Measurements from ENCODE around the gene CXXC4. TPM values are rescaled to one million over a fixed set of nuclear protein-coding genes. Genes with fewer than 3 reads are reported as not detected.

The CXXC4 gene
- total RNA-seq, 5 donors from 2014 or later (not counting 1 experiment from before 2014, with no cell fraction given): 0.09 to 0.20 (median 0.13) TPM; not detected in 1

DNA sequence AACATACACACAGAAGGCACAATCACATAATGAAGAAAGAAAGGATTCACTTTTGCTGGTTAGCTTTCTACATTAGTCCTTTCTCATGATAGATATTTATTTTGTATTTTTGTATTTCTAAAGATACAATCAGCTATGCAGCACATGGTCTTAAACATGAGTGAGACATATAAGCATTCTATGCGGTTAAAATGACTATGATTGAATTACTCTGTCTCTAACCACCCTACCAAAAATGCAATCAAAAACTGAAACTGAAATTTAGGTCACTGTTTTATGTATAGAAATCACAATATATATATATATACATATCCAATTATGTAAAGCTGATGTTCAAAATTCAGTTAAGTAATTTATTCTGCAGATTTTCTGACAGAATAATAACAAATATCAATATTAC lies 21.9 kb downstream of the CXXC4 start:
- H3K4me1 ChIP-seq (ENCODE audit: control insufficient read depth in 1 of 2, extremely low read depth in 1 of 2, insufficient read depth in 2 of 2, low read length in 2 of 2): no peaks in the 10 kb centered on the region
- no peaks in the 10 kb centered on the region for H3K9me3 ChIP-seq
- Mint-ChIP-seq H3K27me3 (no peaks in the 10 kb centered on the region), H3K4me1 (no peaks in the 10 kb centered on the region), H3K9me3 (no peaks in the 10 kb centered on the region), H3K4me3 (no peak overlapping the region), H3K27ac (no peak overlapping the region), H3K36me3 (no peaks in the 10 kb centered on the region)
- no peaks in the 10 kb centered on the region for H3K27me3 ChIP-seq (replicated peaks in 1 of 2; ENCODE audit: control insufficient read depth in 2 of 2, extremely low read depth in 1 of 2, insufficient read depth in 2 of 2, low read length in 1 of 2)
- DNase-seq (no peak), ATAC-seq (replicated peaks in 1 of 4) (no peak)
- H3K27ac ChIP-seq (ENCODE audit: low read length): no peak overlapping the region
- no peak overlapping the region for H3K4me3 ChIP-seq (ENCODE audit: control insufficient read depth in 1 of 2, extremely low read depth in 1 of 2, low read length in 1 of 2)
- ChIA-PET POLR2A (no interaction called here), CTCF (interaction anchor here in 1 of 2 donors (0.9 kb wide), 1 partner anchor 18 kb away, joined by 3 read pairs; no protein-coding TSS in a partner anchor)
- WGBS (ENCODE audit: insufficient coverage): no CpG with 5 or more reads among the region's 1 CpG
- H3K36me3 ChIP-seq (ENCODE audit: control insufficient read depth in 2 of 2, extremely low read depth in 1 of 2, insufficient read depth in 1 of 2, low read length in 1 of 2): no peaks in the 10 kb centered on the region

- H3K4me3 ChIP-seq (ENCODE audit: control insufficient read depth in 1 of 2, extremely low read depth in 1 of 2, low read length in 1 of 2): no peak overlapping the region
- H3K9me3 ChIP-seq: no peaks in the 10 kb centered on the region
- H3K27ac ChIP-seq (ENCODE audit: low read length): no peak overlapping the region
- CTCF ChIA-PET: no interaction called here
- no peak for DNase-seq
- WGBS (ENCODE audit: insufficient coverage): no CpG with 5 or more reads among the region's 1 CpG
- Mint-ChIP-seq H3K4me1 (no peaks in the 10 kb centered on the region), H3K9me3 (no peaks in the 10 kb centered on the region), H3K27ac (no peak overlapping the region), H3K4me3 (no peak overlapping the region), H3K27me3 (no peaks in the 10 kb centered on the region), H3K36me3 (no peaks in the 10 kb centered on the region)
- no peaks in the 10 kb centered on the region for H3K4me1 ChIP-seq (ENCODE audit: control insufficient read depth in 1 of 2, extremely low read depth in 1 of 2, insufficient read depth in 2 of 2, low read length in 2 of 2)
- no peaks in the 10 kb centered on the region for H3K27me3 ChIP-seq (replicated peaks in 1 of 2; ENCODE audit: control insufficient read depth in 2 of 2, extremely low read depth in 1 of 2, insufficient read depth in 2 of 2, low read length in 1 of 2)
- POLR2A ChIA-PET: no interaction called here
- no peaks in the 10 kb centered on the region for H3K36me3 ChIP-seq (ENCODE audit: control insufficient read depth in 2 of 2, extremely low read depth in 1 of 2, insufficient read depth in 1 of 2, low read length in 1 of 2)
- no peak for ATAC-seq (replicated peaks in 1 of 4)
Observed at GRCh38 chr4:104470770-104471169, 23.9 kb downstream of the CXXC4 start.

DNA sequence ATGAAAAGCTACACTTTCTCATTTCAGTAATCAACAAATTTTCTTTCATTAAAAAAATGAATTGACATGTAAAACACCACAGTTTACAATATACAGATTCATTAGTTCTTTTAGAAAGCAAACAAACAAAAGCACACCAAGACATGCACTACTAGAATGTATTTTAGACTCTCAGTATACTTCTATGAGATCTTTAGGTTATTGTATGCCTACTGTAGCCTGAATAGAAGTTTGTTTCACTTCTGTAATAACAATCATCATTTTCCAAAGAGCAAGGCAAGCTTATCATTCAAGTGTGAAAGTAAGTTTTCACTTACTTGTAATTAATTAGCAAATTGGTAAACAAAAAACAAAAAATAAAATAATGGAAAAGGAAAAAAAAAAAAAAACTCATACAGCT lies 24.9 kb downstream of the CXXC4 start:
- no peak for ATAC-seq (replicated peaks in 1 of 4)
- ChIA-PET POLR2A (interaction anchor here in 1 of 2 donors (0.6 kb wide), 2 partner anchors 21 to 82 kb away, joined by 3 to 7 read pairs; no protein-coding TSS in a partner anchor), CTCF (interaction anchor here (0.6 to 0.7 kb wide), 2 partner anchors 800 to 976 kb away, joined by 3 to 6 read pairs; no protein-coding TSS in a partner anchor)
- H3K9me3 ChIP-seq: no peaks in the 10 kb centered on the region
- H3K4me3 Mint-ChIP-seq: no peak overlapping the region
- no peaks in the 10 kb centered on the region for H3K27me3 Mint-ChIP-seq
- H3K27me3 ChIP-seq (replicated peaks in 1 of 2; ENCODE audit: control insufficient read depth in 2 of 2, extremely low read depth in 1 of 2, insufficient read depth in 2 of 2, low read length in 1 of 2): no peaks in the 10 kb centered on the region
- H3K9me3 Mint-ChIP-seq: no peaks in the 10 kb centered on the region
- H3K27ac ChIP-seq (ENCODE audit: low read length): no peak overlapping the region
- H3K4me1 Mint-ChIP-seq: no peaks in the 10 kb centered on the region
- no peak overlapping the region for H3K4me3 ChIP-seq (ENCODE audit: control insufficient read depth in 1 of 2, extremely low read depth in 1 of 2, low read length in 1 of 2)
- H3K36me3 ChIP-seq (ENCODE audit: control insufficient read depth in 2 of 2, extremely low read depth in 1 of 2, insufficient read depth in 1 of 2, low read length in 1 of 2): no peaks in the 10 kb centered on the region
- H3K36me3 Mint-ChIP-seq: no peaks in the 10 kb centered on the region
- no peak for DNase-seq
- H3K4me1 ChIP-seq (ENCODE audit: control insufficient read depth in 1 of 2, extremely low read depth in 1 of 2, insufficient read depth in 2 of 2, low read length in 2 of 2): no peaks in the 10 kb centered on the region
- H3K27ac Mint-ChIP-seq: no peak overlapping the region

DNA sequence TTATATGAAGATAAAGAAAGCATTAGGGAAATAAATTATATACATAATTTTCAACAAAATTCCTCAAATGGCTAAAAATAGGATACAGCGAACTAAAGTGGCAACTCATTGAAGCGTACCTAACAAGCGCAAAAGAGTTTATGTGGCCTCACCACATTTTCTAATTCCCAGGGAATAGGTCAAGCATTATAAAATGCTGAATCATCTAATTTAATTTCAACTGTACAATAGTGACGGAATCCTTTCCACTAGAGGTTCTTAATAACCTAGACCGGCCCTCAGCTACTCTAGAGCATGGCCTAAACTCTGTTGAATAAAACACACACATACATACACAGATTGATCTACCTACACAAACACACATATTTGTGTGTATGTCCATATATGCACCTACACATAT lies 29.1 kb downstream of the CXXC4 start:
- DNase-seq: no peak
- CTCF ChIA-PET: no interaction called here
- POLR2A ChIA-PET: no interaction called here
- H3K27me3 ChIP-seq (replicated peaks in 1 of 2; ENCODE audit: control insufficient read depth in 2 of 2, extremely low read depth in 1 of 2, insufficient read depth in 2 of 2, low read length in 1 of 2): no peaks in the 10 kb centered on the region
- no peak for ATAC-seq (replicated peaks in 1 of 4)
- no peaks in the 10 kb centered on the region for H3K9me3 ChIP-seq
- Mint-ChIP-seq H3K27me3 (no peaks in the 10 kb centered on the region), H3K4me1 (no peaks in the 10 kb centered on the region), H3K9me3 (no peaks in the 10 kb centered on the region), H3K27ac (no peak overlapping the region), H3K36me3 (no peaks in the 10 kb centered on the region), H3K4me3 (no peak overlapping the region)
- 94% methylated on average over 4 of the region's 5 CpGs for WGBS (ENCODE audit: insufficient coverage)
- no peak overlapping the region for H3K27ac ChIP-seq (ENCODE audit: low read length)
- H3K4me3 ChIP-seq (ENCODE audit: control insufficient read depth in 1 of 2, extremely low read depth in 1 of 2, low read length in 1 of 2): no peak overlapping the region
- H3K36me3 ChIP-seq (ENCODE audit: control insufficient read depth in 2 of 2, extremely low read depth in 1 of 2, insufficient read depth in 1 of 2, low read length in 1 of 2): no peaks in the 10 kb centered on the region
- H3K4me1 ChIP-seq (ENCODE audit: control insufficient read depth in 1 of 2, extremely low read depth in 1 of 2, insufficient read depth in 2 of 2, low read length in 2 of 2): no peaks in the 10 kb centered on the region

DNA sequence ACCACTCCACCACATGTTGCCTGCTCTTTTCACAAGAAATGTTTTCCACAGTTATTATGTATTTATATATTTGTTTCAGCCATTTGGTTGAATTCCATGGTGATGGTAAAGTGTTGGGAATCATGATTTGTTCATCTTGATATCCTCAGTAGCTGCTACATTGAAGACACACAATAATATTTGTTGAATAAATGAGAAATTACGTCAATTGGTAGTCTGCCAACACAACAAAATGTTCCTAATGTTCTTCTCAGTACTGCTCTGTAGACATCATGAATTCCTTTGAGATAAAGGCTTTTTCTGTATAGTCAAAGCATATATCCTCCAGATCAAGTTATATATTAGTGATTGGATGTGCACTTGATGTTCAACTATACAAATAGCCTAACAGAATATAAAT lies 29.5 kb downstream of the CXXC4 start:
- H3K4me1 ChIP-seq (ENCODE audit: control insufficient read depth in 1 of 2, extremely low read depth in 1 of 2, insufficient read depth in 2 of 2, low read length in 2 of 2): no peaks in the 10 kb centered on the region
- ATAC-seq (replicated peaks in 1 of 4): no peak
- Mint-ChIP-seq H3K9me3 (no peaks in the 10 kb centered on the region), H3K4me3 (no peak overlapping the region), H3K27ac (no peak overlapping the region), H3K4me1 (no peaks in the 10 kb centered on the region), H3K27me3 (no peaks in the 10 kb centered on the region), H3K36me3 (no peaks in the 10 kb centered on the region)
- no peak overlapping the region for H3K4me3 ChIP-seq (ENCODE audit: control insufficient read depth in 1 of 2, extremely low read depth in 1 of 2, low read length in 1 of 2)
- H3K27ac ChIP-seq (ENCODE audit: low read length): no peak overlapping the region
- ChIA-PET POLR2A (no interaction called here), CTCF (no interaction called here)
- no peaks in the 10 kb centered on the region for H3K9me3 ChIP-seq
- no peak for DNase-seq
- no CpG with 5 or more reads among the region's 1 CpG for WGBS (ENCODE audit: insufficient coverage)
- no peaks in the 10 kb centered on the region for H3K36me3 ChIP-seq (ENCODE audit: control insufficient read depth in 2 of 2, extremely low read depth in 1 of 2, insufficient read depth in 1 of 2, low read length in 1 of 2)
- H3K27me3 ChIP-seq (replicated peaks in 1 of 2; ENCODE audit: control insufficient read depth in 2 of 2, extremely low read depth in 1 of 2, insufficient read depth in 2 of 2, low read length in 1 of 2): no peaks in the 10 kb centered on the region

GRCh38 chr4:104462641-104463040 lies 32.1 kb downstream of the CXXC4 start:
- no peaks in the 10 kb centered on the region for H3K27me3 ChIP-seq (replicated peaks in 1 of 2; ENCODE audit: control insufficient read depth in 2 of 2, extremely low read depth in 1 of 2, insufficient read depth in 2 of 2, low read length in 1 of 2)
- ChIA-PET CTCF (no interaction called here), POLR2A (no interaction called here)
- no peaks in the 10 kb centered on the region for H3K9me3 ChIP-seq
- no peak for DNase-seq
- no peaks in the 10 kb centered on the region for H3K4me1 Mint-ChIP-seq
- H3K36me3 Mint-ChIP-seq: no peaks in the 10 kb centered on the region
- H3K4me3 Mint-ChIP-seq: no peak overlapping the region
- ATAC-seq (replicated peaks in 1 of 4): no peak
- peaks cover 0 to 3% (median 0%) of the 10 kb centered on the region in 3 donors for H3K9me3 Mint-ChIP-seq
- no peak overlapping the region for H3K27ac ChIP-seq (ENCODE audit: low read length)
- H3K4me3 ChIP-seq (ENCODE audit: control insufficient read depth in 1 of 2, extremely low read depth in 1 of 2, low read length in 1 of 2): no peak overlapping the region
- no peaks in the 10 kb centered on the region for H3K4me1 ChIP-seq (ENCODE audit: control insufficient read depth in 1 of 2, extremely low read depth in 1 of 2, insufficient read depth in 2 of 2, low read length in 2 of 2)
- H3K27me3 Mint-ChIP-seq: peaks cover 0 to 3% of the 10 kb centered on the region in 2 donors
- H3K27ac Mint-ChIP-seq: no peak overlapping the region
- H3K36me3 ChIP-seq (ENCODE audit: control insufficient read depth in 2 of 2, extremely low read depth in 1 of 2, insufficient read depth in 1 of 2, low read length in 1 of 2): no peaks in the 10 kb centered on the region

- H3K4me3 ChIP-seq (ENCODE audit: control insufficient read depth in 1 of 2, extremely low read depth in 1 of 2, low read length in 1 of 2): no peak overlapping the region
- H3K27me3 Mint-ChIP-seq: peaks cover 0 to 3% of the 10 kb centered on the region in 2 donors
- no peak overlapping the region for H3K4me3 Mint-ChIP-seq
- no peaks in the 10 kb centered on the region for H3K4me1 Mint-ChIP-seq
- H3K36me3 Mint-ChIP-seq: no peaks in the 10 kb centered on the region
- CTCF ChIA-PET: no interaction called here
- H3K9me3 ChIP-seq: no peaks in the 10 kb centered on the region
- no peak for DNase-seq
- WGBS (ENCODE audit: insufficient coverage): no CpG with 5 or more reads among the region's 2 CpGs
- H3K9me3 Mint-ChIP-seq: peaks cover 0 to 6% (median 0%) of the 10 kb centered on the region in 3 donors
- H3K36me3 ChIP-seq (ENCODE audit: control insufficient read depth in 2 of 2, extremely low read depth in 1 of 2, insufficient read depth in 1 of 2, low read length in 1 of 2): no peaks in the 10 kb centered on the region
- H3K27ac Mint-ChIP-seq: no peak overlapping the region
- H3K27me3 ChIP-seq (replicated peaks in 1 of 2; ENCODE audit: control insufficient read depth in 2 of 2, extremely low read depth in 1 of 2, insufficient read depth in 2 of 2, low read length in 1 of 2): no peaks in the 10 kb centered on the region
- POLR2A ChIA-PET: no interaction called here
- ATAC-seq (replicated peaks in 1 of 4): no peak
- no peak overlapping the region for H3K27ac ChIP-seq (ENCODE audit: low read length)
- H3K4me1 ChIP-seq (ENCODE audit: control insufficient read depth in 1 of 2, extremely low read depth in 1 of 2, insufficient read depth in 2 of 2, low read length in 2 of 2): no peaks in the 10 kb centered on the region
Observed at GRCh38 chr4:104457308-104457981, 37.2 kb downstream of the CXXC4 start.
